GM19023 (cell line): ENCODE results near the gene TBXAS1.

ENCODE experiments used
- ATAC-seq: cut with Tn5 transposase; IDR thresholded peaks from one replicate; pipeline ENCODE4 v1.9.1; 2021; ENCODE audit warnings: mild to moderate bottlenecking, moderate library complexity; ENCODE audit not compliant: unreplicated experiment

Gene TBXAS1

DNA sequence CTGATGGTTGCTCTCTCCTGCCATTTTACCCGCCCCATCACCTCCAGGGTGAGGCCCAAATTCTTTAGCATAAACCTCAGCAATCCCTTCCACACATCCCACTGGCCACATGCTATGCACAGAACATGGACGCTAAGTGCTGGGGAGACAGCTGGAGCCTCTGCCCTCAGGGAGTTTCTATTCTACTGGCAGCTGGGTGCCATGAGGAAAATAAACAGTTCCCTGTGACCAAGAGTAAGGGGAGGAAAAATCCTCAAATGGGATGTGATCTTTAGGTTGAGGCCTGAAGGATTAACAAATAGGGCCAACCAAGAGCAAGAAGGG is 232.5 kb downstream of the TBXAS1 start:
- no peak for ATAC-seq

DNA sequence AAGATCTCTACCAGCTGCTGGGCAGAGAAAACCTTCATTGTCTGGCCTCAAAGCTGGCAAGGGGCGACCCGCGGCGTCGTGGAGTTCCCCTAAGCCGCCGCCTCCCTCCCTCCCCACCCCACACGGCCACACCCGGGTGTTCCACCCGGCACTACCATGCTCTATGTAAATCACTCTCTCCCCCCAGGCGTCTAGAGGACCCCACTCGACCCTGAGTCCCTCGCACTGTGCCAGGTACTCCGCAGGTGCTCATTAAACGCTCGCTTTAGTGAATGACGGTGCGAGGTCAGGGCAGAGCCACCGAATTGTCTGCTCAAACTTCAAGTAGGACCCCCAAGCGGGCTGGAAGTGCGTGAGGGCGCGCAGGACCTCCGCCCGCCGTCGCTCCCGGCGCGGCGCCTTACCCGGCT is 233.1 kb downstream of the TBXAS1 start:
- peak; percentile 49 for ATAC-seq

DNA sequence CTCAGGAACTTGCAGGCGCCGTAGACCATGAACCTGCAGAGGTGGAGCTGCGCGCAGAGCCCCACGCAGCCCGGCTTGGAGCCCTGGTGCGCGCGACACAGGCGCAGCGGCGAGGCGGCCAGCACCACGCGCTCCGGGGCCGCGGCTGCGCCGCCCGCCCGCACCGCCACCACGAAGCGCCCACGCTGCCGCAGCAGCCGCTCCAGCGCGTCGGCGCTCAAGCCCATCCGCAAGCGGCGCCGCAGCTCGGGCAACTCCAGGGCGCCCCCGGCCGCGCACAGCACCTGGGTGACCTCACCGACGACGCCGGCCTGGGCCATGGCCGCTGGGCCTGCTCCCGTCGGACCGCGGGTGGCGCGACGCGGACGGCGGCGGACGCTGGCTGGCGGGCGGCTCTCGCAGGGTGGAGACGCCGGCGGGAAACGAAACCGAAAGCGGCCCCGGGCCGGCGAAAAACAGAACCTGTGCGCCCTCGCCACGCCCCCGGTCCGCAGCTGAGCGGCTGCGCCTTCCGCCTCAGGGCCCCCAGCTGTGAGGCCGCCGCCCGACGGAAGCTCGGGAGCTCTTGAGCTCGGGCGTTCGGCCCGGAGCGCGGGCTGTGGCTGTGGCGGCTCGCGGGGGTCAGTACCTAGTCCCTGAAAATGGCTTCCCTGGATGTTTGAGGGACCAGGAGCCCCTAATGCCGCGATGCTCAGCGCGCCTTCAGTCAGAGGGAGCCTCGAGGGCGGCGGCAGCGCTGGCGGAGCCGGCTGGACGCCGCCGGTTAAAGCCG is 233.7 kb downstream of the TBXAS1 start, which contains the start of gene PARP12:
TSS of gene PARP12 (minus strand) at position 424 of the 772 bp plus-strand sequence. CDS start at position 320, 104 bp downstream.
- peak; percentile 86 for ATAC-seq

DNA sequence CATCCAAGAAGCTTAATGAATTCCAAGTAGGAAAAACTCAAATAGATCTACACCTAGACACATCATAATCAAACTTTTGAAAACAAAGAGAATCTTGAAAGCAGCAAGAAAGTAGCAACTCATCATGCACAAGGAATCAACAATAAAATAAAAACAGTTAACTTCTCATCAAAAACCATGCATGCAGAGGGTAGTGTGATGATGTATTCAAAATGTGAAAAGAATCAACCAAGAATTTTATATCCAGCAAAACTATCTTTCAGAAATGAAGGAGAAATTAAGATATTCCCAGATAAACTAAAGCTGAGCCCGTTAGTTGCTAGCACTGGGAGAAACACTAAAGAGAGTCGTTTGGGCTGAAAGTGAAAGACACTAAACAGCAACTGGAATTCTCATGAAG is 238.0 kb downstream of the TBXAS1 start:
- ATAC-seq: no peak

DNA sequence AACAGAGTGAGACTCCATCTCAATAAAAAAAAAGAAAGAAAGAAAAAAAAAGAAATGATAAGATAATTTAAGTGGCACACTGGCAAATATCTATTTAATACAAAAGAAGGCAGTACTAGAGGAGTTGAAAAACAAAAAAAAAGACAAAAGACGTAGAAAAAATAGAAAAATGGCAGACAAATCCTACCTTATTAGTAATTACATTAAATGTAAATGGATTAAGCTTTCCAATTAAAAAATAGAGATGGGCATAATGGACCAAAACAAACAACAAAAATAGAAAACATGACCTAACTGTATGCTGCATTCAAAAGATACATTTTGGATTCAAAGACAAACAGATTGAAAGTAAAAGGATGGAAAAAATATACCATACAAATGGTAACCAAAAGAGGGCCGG is 239.0 kb downstream of the TBXAS1 start:
- ATAC-seq: no peak

DNA sequence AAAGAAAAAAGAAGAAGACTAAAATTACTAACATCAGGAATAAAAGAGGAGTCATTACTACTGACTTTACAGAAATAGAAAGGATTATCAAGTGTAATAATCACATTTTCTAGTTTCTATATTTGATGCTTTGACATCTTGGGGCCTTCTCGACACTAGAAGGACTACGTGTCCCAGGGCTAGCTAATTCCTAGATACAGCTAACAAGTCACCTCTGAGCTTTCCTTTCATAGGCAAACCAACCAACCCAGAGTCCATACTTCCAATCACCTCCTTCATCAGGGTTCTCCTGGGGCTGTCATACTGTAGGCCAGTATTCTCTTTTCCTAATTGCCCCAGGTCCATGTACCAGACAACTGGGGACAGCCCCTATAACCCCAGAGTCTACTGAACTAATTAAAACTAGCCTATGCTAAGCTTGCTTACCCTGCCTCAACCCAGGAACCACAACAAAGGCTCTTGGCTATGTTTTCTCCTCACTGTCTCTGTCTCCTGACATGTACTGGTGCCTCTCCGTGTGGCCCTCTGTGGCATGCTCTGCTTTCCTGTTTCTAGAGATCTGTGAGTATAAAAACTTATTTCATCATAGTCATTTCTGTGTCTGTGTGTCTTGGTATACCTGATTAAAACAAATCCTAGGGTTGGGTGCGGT is 240.4 kb downstream of the TBXAS1 start:
- no peak for ATAC-seq
